MM.1S (cell line): ENCODE measurements around the gene CBARP.

Experiments used
- DNase-seq: peaks from one replicate; pipeline ENCODE4 v3.0.0-alpha.2; 2015
- H2AFZ ChIP-seq: fragments of 300-600 bp; sonication (generic); 2 replicates; pipeline ENCODE4 v1.6.0; 2016; ENCODE audit warnings: antibody characterized with exemption, low read length
- H3F3A ChIP-seq: fragments of 300-600 bp; sonication (generic); 2 replicates; pipeline ENCODE4 v1.6.1; 2016; ENCODE audit warnings: mild to moderate bottlenecking, antibody characterized with exemption, low read length, moderate library complexity, mixed read lengths; ENCODE audit not compliant: insufficient read depth
- H3K27ac ChIP-seq: fragments of 300-600 bp; sonication (generic); 2 replicates; pipeline ENCODE4 v1.5.1; 2016; ENCODE audit warnings: mild to moderate bottlenecking, low read length
- H3K27me3 ChIP-seq: fragments of 300-600 bp; sonication (generic); replicated peaks from 2 replicates; pipeline ENCODE4 v1.6.0; 2016; ENCODE audit warnings: low read length; ENCODE audit not compliant: insufficient read depth
- H3K36me3 ChIP-seq: fragments of 300-600 bp; sonication (generic); replicated peaks from 2 replicates; pipeline ENCODE4 v1.6.1; 2016; ENCODE audit warnings: mild to moderate bottlenecking, low read length, mixed read lengths; ENCODE audit not compliant: insufficient read depth
- H3K4me1 ChIP-seq: fragments of 300-600 bp; sonication (generic); 2 replicates; pipeline ENCODE4 v1.6.1; 2016; ENCODE audit warnings: low read length, mixed read lengths
- H3K4me2 ChIP-seq: fragments of 300-600 bp; sonication (generic); 2 replicates; pipeline ENCODE4 v1.6.0; 2016; ENCODE audit warnings: low read depth, low read length
- H3K4me3 ChIP-seq: fragments of 300-600 bp; sonication (generic); 2 replicates; pipeline ENCODE4 v1.5.1; 2016; ENCODE audit warnings: low read length, mixed read lengths
- H3K79me2 ChIP-seq: fragments of 300-600 bp; sonication (generic); 2 replicates; pipeline ENCODE4 v1.6.1; 2016; ENCODE audit warnings: mixed run types, low read length, mixed read lengths
- H3K9ac ChIP-seq: fragments of 300-600 bp; sonication (generic); 2 replicates; pipeline ENCODE4 v1.6.1; 2016; ENCODE audit warnings: low read length, mixed read lengths
- H3K9me2 ChIP-seq: fragments of 300-600 bp; sonication (generic); replicated peaks from 2 replicates; pipeline ENCODE4 v1.6.1; 2016; ENCODE audit warnings: mild to moderate bottlenecking, low read length, mixed read lengths; ENCODE audit not compliant: insufficient read depth
- H3K9me3 ChIP-seq: fragments of 300-600 bp; sonication (generic); replicated peaks from 2 replicates; pipeline ENCODE4 v1.6.1; 2016; ENCODE audit warnings: mild to moderate bottlenecking, low read length, mixed read lengths; ENCODE audit not compliant: insufficient read depth
- H4K20me1 ChIP-seq: fragments of 300-600 bp; sonication (generic); 2 replicates; pipeline ENCODE4 v1.6.1; 2016; ENCODE audit warnings: mild to moderate bottlenecking, low read length, moderate library complexity, mixed read lengths; ENCODE audit not compliant: insufficient read depth
- CTCF ChIP-seq: fragments of 300-600 bp; sonication (generic); IDR thresholded peaks from 2 replicates; pipeline ENCODE4 v1.5.1; 2016; ENCODE audit warnings: antibody characterized with exemption, low read length, mixed read lengths
- EZH2 ChIP-seq: fragments of 300-600 bp; sonication (generic); optimal IDR thresholded peaks from 2 replicates; pipeline ENCODE3; 2017; ENCODE audit warnings: low read depth, mild to moderate bottlenecking, antibody characterized with exemption, low read length, mixed read lengths
- EZH2phosphoT487 ChIP-seq: fragments of 300-600 bp; sonication (generic); IDR thresholded peaks from 2 replicates; pipeline ENCODE4 v1.6.1; 2018; ENCODE audit warnings: antibody characterized with exemption, low read length

CBARP gene

DNA sequence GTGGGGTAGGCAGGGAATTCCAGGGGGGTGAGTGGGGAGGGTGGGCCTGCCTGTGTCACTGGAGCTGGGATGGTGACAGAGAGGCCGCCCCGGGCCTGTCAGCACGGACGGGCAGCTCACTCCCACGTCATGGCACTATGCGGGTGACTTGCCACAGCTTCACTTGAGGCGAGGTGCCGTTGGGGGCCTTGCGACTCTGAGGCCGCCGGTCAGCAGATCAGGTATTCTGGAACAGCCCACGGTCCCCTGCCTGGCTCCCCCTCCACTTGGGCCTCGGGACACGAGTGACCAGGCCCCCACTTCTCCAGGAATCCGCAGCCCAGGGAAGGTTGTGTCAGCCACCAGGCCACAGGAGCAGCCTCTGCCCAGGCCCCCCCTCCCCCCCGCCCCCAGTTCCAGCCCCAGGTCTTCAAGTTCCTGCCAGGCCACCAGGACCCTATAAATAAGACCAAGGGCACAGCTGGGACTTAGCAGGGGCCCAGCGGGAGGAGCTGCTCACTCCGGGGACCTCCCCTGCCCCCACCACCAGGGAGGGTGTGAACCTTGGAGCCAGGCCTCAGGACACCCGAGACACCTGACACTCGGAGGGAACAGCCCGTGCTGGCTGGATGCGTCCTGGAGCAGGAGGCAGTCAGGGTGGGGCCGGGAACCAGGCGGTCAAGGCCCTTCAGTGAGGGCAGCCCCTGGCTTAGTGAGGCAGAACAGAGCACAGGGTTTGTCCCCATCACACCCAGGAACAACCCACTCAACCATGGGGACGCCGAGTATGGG is 7.9 kb upstream of the CBARP start:
- no peaks in the 10 kb centered on the region for H4K20me1 ChIP-seq
- no peaks in the 10 kb centered on the region for H3K27me3 ChIP-seq
- no peak for DNase-seq
- no peak overlapping the region for H3K4me3 ChIP-seq
- H3K27ac ChIP-seq = no peak overlapping the region
- H3K4me2 ChIP-seq = no peak overlapping the region
- no peaks in the 10 kb centered on the region for H3K9me3 ChIP-seq
- H2AFZ ChIP-seq = no peak overlapping the region
- TF ChIP-seq EZH2 (no peak), EZH2phosphoT487 (no peak), CTCF (no peak)
- peaks cover 32% of the 10 kb centered on the region for H3F3A ChIP-seq
- H3K9ac ChIP-seq = no peak overlapping the region
- no peaks in the 10 kb centered on the region for H3K9me2 ChIP-seq
- peaks cover 38% of the 10 kb centered on the region for H3K79me2 ChIP-seq
- no peaks in the 10 kb centered on the region for H3K36me3 ChIP-seq
- peaks cover 26% of the 10 kb centered on the region for H3K4me1 ChIP-seq

GRCh38 chr19:1244693-1245451 is 7.1 kb upstream of the CBARP start:
- peak overlapping the region; percentile 7; the same call in 1 of the 2 replicates for H3K4me2 ChIP-seq
- DNase-seq = no peak
- no peak overlapping the region for H3K9ac ChIP-seq
- no peaks in the 10 kb centered on the region for H3K36me3 ChIP-seq
- no peak for TF ChIP-seq EZH2
- no peak for TF ChIP-seq CTCF
- no peak for TF ChIP-seq EZH2phosphoT487
- no peaks in the 10 kb centered on the region for H3K9me3 ChIP-seq
- H3K79me2 ChIP-seq = peaks cover 36% of the 10 kb centered on the region
- peaks cover 35% of the 10 kb centered on the region for H3F3A ChIP-seq
- no peaks in the 10 kb centered on the region for H3K9me2 ChIP-seq
- no peaks in the 10 kb centered on the region for H4K20me1 ChIP-seq
- H3K27me3 ChIP-seq = 0 out of 2 replicates have a peak, but pooled peaks cover 1% of the 10 kb centered on the region
- no peak overlapping the region for H2AFZ ChIP-seq
- H3K4me3 ChIP-seq = no peak overlapping the region
- H3K27ac ChIP-seq = no peak overlapping the region
- H3K4me1 ChIP-seq = peaks cover 26% of the 10 kb centered on the region

DNA sequence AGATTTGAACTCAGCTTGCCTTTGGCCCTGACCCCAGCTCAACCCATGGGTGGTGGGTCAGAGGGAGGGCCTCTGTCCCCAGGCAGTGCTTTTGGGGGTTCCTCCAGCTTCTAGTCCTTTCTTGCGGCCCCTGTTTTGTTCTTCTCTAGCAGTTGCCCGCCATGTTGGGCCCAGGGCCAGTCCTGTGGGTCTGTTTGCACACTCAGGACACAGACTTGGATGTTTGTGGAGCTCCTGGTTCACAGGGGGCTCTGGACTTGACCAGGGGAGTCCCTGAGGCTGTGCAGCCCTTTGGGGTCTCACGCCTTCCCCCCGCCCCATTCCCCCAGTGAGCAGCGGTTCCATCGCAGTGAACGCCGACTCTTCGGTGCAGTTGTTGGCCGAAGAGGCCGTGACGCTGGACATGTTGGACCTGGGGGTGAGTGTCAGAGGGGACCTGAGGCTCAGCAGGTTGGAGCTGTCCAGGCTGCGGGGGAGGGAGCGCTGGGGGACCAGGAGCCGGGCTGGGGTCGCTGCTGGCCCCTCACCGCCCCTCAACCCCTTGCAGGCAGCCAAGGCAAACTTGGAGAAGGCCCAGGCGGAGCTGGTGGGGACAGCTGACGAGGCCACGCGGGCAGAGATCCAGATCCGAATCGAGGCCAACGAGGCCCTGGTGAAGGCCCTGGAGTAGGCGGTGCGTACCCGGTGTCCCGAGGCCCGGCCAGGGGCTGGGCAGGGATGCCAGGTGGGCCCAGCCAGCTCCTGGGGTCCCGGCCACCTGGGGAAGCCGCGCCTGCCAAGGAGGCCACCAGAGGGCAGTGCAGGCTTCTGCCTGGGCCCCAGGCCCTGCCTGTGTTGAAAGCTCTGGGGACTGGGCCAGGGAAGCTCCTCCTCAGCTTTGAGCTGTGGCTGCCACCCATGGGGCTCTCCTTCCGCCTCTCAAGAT is 6.2 kb upstream of the CBARP start:
- DNase-seq = peak; percentile 84

More for the DNA sequence above, 6.2 kb upstream of the CBARP start:
- Histone ChIP-seq H3F3A (peaks cover 43% of the 10 kb centered on the region), H3K4me3 (no peak overlapping the region), H3K27me3 (peaks cover 10% of the 10 kb centered on the region), H2AFZ (no peak overlapping the region), H3K4me1 (peaks cover 26% of the 10 kb centered on the region), H3K36me3 (no peaks in the 10 kb centered on the region), H3K9ac (no peak overlapping the region), H3K27ac (no peak overlapping the region), H3K79me2 (peaks cover 33% of the 10 kb centered on the region), H3K4me2 (peak overlapping the region; percentile 15; the same call in 1 of the 2 replicates), H3K9me2 (no peaks in the 10 kb centered on the region), H3K9me3 (no peaks in the 10 kb centered on the region), H4K20me1 (no peaks in the 10 kb centered on the region)
- TF ChIP-seq CTCF (peak; percentile 97), EZH2phosphoT487 (no peak)
